H9 (cell line): ENCODE data around the gene MYOD1. TPM values are rescaled to one million over a fixed set of nuclear protein-coding genes. Genes with fewer than 3 reads are reported as not detected.

Experiments
- DNase-seq: peaks from one replicate; pipeline ENCODE4 v3.0.0-alpha.2; 2017
- H2AFZ ChIP-seq: one replicate; pipeline ENCODE4 v1.6.1; 2013; ENCODE audit warnings: mild to moderate bottlenecking, low read length, control low read depth, moderate library complexity
- H2AK5ac ChIP-seq: 2 replicates; pipeline ENCODE4 v1.6.1; 2013; ENCODE audit warnings: low read length, control low read depth, mixed read lengths; ENCODE audit not compliant: insufficient read length
- H2BK120ac ChIP-seq: one replicate; pipeline ENCODE4 v1.6.1; 2013; ENCODE audit warnings: low read depth, mild to moderate bottlenecking, low read length, control low read depth, inconsistent platforms; ENCODE audit not compliant: poor library complexity, severe bottlenecking
- H2BK12ac ChIP-seq: 2 replicates; pipeline ENCODE4 v1.6.1; 2013; ENCODE audit warnings: low read length, control low read depth, mixed read lengths, low read depth; ENCODE audit not compliant: insufficient read length
- H2BK15ac ChIP-seq: 2 replicates; pipeline ENCODE4 v1.6.1; 2013; ENCODE audit warnings: low read depth, low read length, control low read depth
- H2BK20ac ChIP-seq: one replicate; pipeline ENCODE4 v1.6.1; 2013; ENCODE audit warnings: low read depth, mild to moderate bottlenecking, low read length, control low read depth, inconsistent platforms; ENCODE audit not compliant: poor library complexity, severe bottlenecking
- H2BK5ac ChIP-seq: 2 replicates; pipeline ENCODE4 v1.6.1; 2013; ENCODE audit warnings: low read length, control low read depth, mixed read lengths; ENCODE audit not compliant: insufficient read length
- H3K14ac ChIP-seq: 2 replicates; pipeline ENCODE4 v1.6.1; 2013; ENCODE audit warnings: low read length, control low read depth; ENCODE audit not compliant: insufficient read depth
- H3K18ac ChIP-seq: 2 replicates; pipeline ENCODE4 v1.6.1; 2013; ENCODE audit warnings: low read depth, mild to moderate bottlenecking, mixed read lengths, low read length, control low read depth; ENCODE audit not compliant: insufficient read length
- H3K23ac ChIP-seq: 2 replicates; pipeline ENCODE4 v1.6.1; 2013; ENCODE audit warnings: low read length, control low read depth, mixed read lengths, low read depth; ENCODE audit not compliant: insufficient read length
- H3K23me2 ChIP-seq: 2 replicates; pipeline ENCODE4 v1.6.1; 2013; ENCODE audit warnings: low read depth, mild to moderate bottlenecking, mixed read lengths, low read length, control low read depth; ENCODE audit not compliant: insufficient read length, poor library complexity, severe bottlenecking
- H3K27ac ChIP-seq: 2 replicates; pipeline ENCODE4 v1.5.1; 2013; ENCODE audit warnings: low read length, control low read depth, mixed read lengths, low read depth; ENCODE audit not compliant: insufficient read length
- H3K27me3 ChIP-seq: 2 replicates; pipeline ENCODE4 v1.6.1; 2013; ENCODE audit warnings: low read length, control low read depth, inconsistent platforms; ENCODE audit not compliant: insufficient read depth
- H3K4ac ChIP-seq: 2 replicates; pipeline ENCODE4 v1.6.1; 2013; ENCODE audit warnings: low read depth, mild to moderate bottlenecking, control low read depth, inconsistent platforms, low read length, moderate library complexity
- H3K4me1 ChIP-seq: 2 replicates; pipeline ENCODE4 v1.6.1; 2013; ENCODE audit warnings: low read length, control low read depth, inconsistent platforms; ENCODE audit not compliant: insufficient read depth
- H3K4me2 ChIP-seq: 2 replicates; pipeline ENCODE4 v1.6.1; 2013; ENCODE audit warnings: low read length, control low read depth, mixed read lengths; ENCODE audit not compliant: insufficient read length, insufficient read depth
- H3K56ac ChIP-seq: 2 replicates; pipeline ENCODE4 v1.6.1; 2013; ENCODE audit warnings: low read depth, mild to moderate bottlenecking, mixed read lengths, low read length, control low read depth; ENCODE audit not compliant: insufficient read length
- H3K79me1 ChIP-seq: 2 replicates; pipeline ENCODE4 v1.6.1; 2013; ENCODE audit warnings: low read depth, mild to moderate bottlenecking, moderate library complexity, low read length, control low read depth, inconsistent platforms; ENCODE audit not compliant: insufficient read depth, poor library complexity, severe bottlenecking
- H3K79me2 ChIP-seq: 2 replicates; pipeline ENCODE4 v1.6.1; 2013; ENCODE audit warnings: low read length, control low read depth, inconsistent platforms; ENCODE audit not compliant: insufficient read depth
- H3K9ac ChIP-seq: 2 replicates; pipeline ENCODE4 v1.6.1; 2013; ENCODE audit warnings: low read length, control low read depth, mixed read lengths; ENCODE audit not compliant: insufficient read length; ENCODE audit errors: extremely low read depth
- H3K9me3 ChIP-seq: one replicate; pipeline ENCODE4 v1.6.1; 2013; ENCODE audit warnings: low read depth, low read length, inconsistent platforms; ENCODE audit not compliant: control insufficient read depth
- H3T11ph ChIP-seq: one replicate; pipeline ENCODE4 v1.6.1; 2013; ENCODE audit warnings: mild to moderate bottlenecking, low read length, control low read depth, inconsistent platforms
- H4K20me1 ChIP-seq: one replicate; pipeline ENCODE4 v1.6.1; 2013; ENCODE audit not compliant: control insufficient read depth, insufficient read length, insufficient read depth
- H4K5ac ChIP-seq: 2 replicates; pipeline ENCODE4 v1.6.1; 2013; ENCODE audit warnings: low read depth, mild to moderate bottlenecking, mixed read lengths, low read length, control low read depth; ENCODE audit not compliant: insufficient read length
- H4K8ac ChIP-seq: replicated peaks from 2 replicates; pipeline ENCODE4 v1.6.1; 2013; ENCODE audit warnings: low read length, control low read depth, mixed read lengths, low read depth; ENCODE audit not compliant: insufficient read length
- H4K91ac ChIP-seq: 2 replicates; pipeline ENCODE4 v1.6.1; 2013; ENCODE audit warnings: low read depth, mild to moderate bottlenecking, moderate library complexity, mixed read lengths, low read length, control low read depth; ENCODE audit not compliant: insufficient read length
- H3K27ac Mint-ChIP-seq, 3 experiments: 2 replicates in 2 of 3; 3 replicates in 1 of 3; pipeline ENCODE4 v1.8.0; 2020 to 2021; ENCODE audit warnings: mixed read lengths in 3 of 3, mild to moderate bottlenecking in 1 of 3, moderate library complexity in 1 of 3
- H3K27me3 Mint-ChIP-seq: 2 replicates; pipeline ENCODE4 v1.8.0; 2021; ENCODE audit warnings: low read depth, mild to moderate bottlenecking, moderate library complexity, mixed read lengths
- H3K36me3 Mint-ChIP-seq, 3 experiments: 2 replicates in 2 of 3; 3 replicates in 1 of 3; pipeline ENCODE4 v1.8.0; 2020 to 2021; ENCODE audit warnings: low read depth in 3 of 3, mixed read lengths in 3 of 3; ENCODE audit not compliant: insufficient read depth in 1 of 3
- H3K4me1 Mint-ChIP-seq, 2 experiments: 2 replicates each; pipeline ENCODE4 v1.8.0; 2020; ENCODE audit warnings: mixed read lengths in 2 of 2
- H3K4me3 Mint-ChIP-seq, 2 experiments: 2 replicates in 1 of 2; 3 replicates in 1 of 2; pipeline ENCODE4 v1.8.0; 2020 to 2021; ENCODE audit warnings: mild to moderate bottlenecking in 2 of 2, mixed read lengths in 2 of 2, moderate library complexity in 1 of 2
- H3K9me3 Mint-ChIP-seq, 2 experiments: 2 replicates in 1 of 2; 3 replicates in 1 of 2; pipeline ENCODE4 v1.8.0; 2020; ENCODE audit warnings: mild to moderate bottlenecking in 2 of 2, mixed read lengths in 2 of 2, moderate library complexity in 1 of 2
- WGBS: extraction: QIAGEN DNeasy Blood & Tissue Kit; methylation state at CpG from one replicate; pipeline ENCODE4 v1.1.7; 2013; ENCODE audit warnings: missing lambda C conversion rate, low lambda C conversion rate, mixed read lengths; ENCODE audit not compliant: insufficient read length; ENCODE audit errors: extremely low coverage; 5-methylcytosine and 5-hydroxymethylcytosine counted together
- total RNA-seq: library from RNA; stranded (reverse); gene quantifications from 2 replicates; pipeline ENCODE4 v1.2.1, GENCODE V29; 2021
- TF ChIP-seq, protein P1 (sequence below): fragments of 200-600 bp; sonication (generic); conservative IDR thresholded peaks from 3 replicates; pipeline ENCODE4 v1.8.0; 2021; ENCODE audit warnings: antibody characterized with exemption, mild to moderate bottlenecking

MYOD1 gene
- total RNA-seq, 1 experiment from 2014 or later = not detected

DNA sequence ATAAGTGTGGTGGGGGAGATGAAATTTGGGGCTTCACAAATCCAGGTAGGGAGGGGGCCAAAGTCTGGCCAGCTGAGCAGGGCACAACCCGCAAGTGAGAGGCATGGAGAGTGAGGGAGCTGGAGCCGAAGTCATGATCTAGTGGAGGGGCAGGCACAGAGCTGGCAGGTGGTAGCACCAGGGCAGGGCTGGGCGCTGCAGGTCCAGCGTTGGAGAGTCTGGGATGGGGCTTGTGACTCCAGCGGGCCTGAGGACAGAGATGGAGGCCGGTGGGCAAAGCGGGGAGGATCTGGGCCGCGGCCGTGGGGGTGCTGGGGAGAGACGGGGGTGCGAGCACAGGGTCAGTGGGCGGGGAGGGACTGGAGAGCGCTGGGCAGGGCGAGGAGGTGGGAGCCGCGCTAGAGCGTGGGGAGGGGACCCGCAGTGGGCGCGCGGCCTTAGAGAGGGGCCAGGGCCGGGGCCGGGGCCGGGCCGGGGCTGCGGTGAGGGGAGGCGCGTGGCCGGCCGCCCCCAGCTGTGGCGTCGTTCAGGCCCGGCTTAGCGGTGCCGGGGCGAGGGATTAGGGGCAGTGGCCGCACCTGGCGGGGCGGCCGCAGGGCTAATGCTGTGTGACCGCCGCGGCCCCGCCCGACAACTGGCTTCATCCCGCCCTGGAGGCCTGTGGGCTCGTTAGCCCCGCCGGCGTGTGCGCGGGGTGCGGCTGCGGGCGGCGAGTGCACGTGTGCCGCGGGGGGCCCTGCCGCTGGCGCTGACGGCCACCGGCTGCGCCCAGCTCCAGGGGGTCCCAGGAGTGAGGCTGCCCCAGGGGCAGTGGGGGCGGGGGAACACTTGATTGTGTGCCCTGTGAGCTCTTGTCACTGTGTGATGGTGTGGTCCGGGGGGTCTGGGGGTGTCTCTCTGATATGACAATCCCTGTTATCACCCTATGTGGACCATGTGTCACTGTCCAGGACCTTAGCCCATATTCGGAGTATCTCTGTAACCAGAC, 23.6 kb upstream of the MYOD1 start:
- no peaks in the 10 kb centered on the region for H3K9me3 ChIP-seq
- no CpG with 5 or more reads among the region's 68 CpGs for WGBS
- TF ChIP-seq, protein P1, sequence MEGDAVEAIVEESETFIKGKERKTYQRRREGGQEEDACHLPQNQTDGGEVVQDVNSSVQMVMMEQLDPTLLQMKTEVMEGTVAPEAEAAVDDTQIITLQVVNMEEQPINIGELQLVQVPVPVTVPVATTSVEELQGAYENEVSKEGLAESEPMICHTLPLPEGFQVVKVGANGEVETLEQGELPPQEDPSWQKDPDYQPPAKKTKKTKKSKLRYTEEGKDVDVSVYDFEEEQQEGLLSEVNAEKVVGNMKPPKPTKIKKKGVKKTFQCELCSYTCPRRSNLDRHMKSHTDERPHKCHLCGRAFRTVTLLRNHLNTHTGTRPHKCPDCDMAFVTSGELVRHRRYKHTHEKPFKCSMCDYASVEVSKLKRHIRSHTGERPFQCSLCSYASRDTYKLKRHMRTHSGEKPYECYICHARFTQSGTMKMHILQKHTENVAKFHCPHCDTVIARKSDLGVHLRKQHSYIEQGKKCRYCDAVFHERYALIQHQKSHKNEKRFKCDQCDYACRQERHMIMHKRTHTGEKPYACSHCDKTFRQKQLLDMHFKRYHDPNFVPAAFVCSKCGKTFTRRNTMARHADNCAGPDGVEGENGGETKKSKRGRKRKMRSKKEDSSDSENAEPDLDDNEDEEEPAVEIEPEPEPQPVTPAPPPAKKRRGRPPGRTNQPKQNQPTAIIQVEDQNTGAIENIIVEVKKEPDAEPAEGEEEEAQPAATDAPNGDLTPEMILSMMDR = no peak
- peaks cover 4% of the 10 kb centered on the region for H3K23me2 ChIP-seq
- no peak for DNase-seq
- H3K4me2 ChIP-seq = peak overlapping the region; percentile 37
- no peak overlapping the region for H3K23ac ChIP-seq
- Mint-ChIP-seq H3K27ac (no peak overlapping the region), H3K4me1 (peaks cover 0 to 17% of the 10 kb centered on the region in 2 experiments; a peak in 3 of 4 replicates), H3K27me3 (peaks cover 69% of the 10 kb centered on the region), H3K9me3 (no peaks in the 10 kb centered on the region), H3K4me3 (peak overlapping the region; percentile 46 to 80), H3K36me3 (no peaks in the 10 kb centered on the region)
- no peak overlapping the region for H3K27ac ChIP-seq
- H3K18ac ChIP-seq = peak overlapping the region; percentile 27
- no peak overlapping the region for H3K9ac ChIP-seq
- H2BK20ac ChIP-seq = no peak overlapping the region
- H2BK120ac ChIP-seq = no peak overlapping the region
- no peak overlapping the region for H4K8ac ChIP-seq
- no peak overlapping the region for H2AK5ac ChIP-seq
- no peak overlapping the region for H3K4ac ChIP-seq
- no peak overlapping the region for H4K91ac ChIP-seq
- H2BK12ac ChIP-seq = no peak overlapping the region
- peaks cover 19% of the 10 kb centered on the region for H3K27me3 ChIP-seq
- H4K5ac ChIP-seq = no peak overlapping the region
- no peaks in the 10 kb centered on the region for H3K4me1 ChIP-seq
- H2BK5ac ChIP-seq = no peak overlapping the region
- H3K79me1 ChIP-seq = no peaks in the 10 kb centered on the region
- no peaks in the 10 kb centered on the region for H4K20me1 ChIP-seq
- no peak overlapping the region for H3K14ac ChIP-seq
- no peak overlapping the region for H2AFZ ChIP-seq
- H2BK15ac ChIP-seq = no peak overlapping the region; the same call in 1 of the 2 replicates
- 0 out of 2 replicates have a peak, but pooled peaks cover 1% of the 10 kb centered on the region for H3K79me2 ChIP-seq
- H3T11ph ChIP-seq = no peak overlapping the region
- H3K56ac ChIP-seq = no peak overlapping the region
